ENCODE measurements around the gene ANKRD10.

DNA sequence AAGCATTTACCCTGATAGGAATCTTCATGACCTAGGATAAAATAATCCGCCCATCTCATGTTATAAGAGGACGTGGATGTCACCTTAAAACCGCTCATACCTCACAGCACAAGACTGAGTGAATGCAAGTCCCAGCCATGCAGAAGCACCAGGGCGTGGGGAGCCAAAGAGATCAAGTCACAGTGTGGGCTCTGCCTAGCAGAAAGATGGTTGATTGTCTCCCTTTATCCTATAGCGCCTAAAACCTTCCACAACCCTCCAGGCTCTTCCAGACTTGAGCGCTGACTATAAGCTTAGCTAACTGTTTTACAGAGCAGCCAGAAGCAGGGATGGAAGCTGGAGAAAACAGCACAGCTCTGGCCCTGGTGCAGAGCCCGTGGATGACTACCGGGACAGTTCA is 6.8 kb upstream of the ANKRD10 start:
- no peak for TF ChIP-seq POLR2AphosphoS5 (IDR thresholded peaks at IDR 0.05; ENCODE audit: insufficient read depth, low read depth, low read length)
- TF ChIP-seq CTCF (IDR thresholded peaks at IDR 0.05; ENCODE audit: extremely low read depth in 1 of 2, insufficient read depth in 1 of 2, low read depth in 1 of 2, low read length in 2 of 2) = no peak
- TF ChIP-seq, protein P1, sequence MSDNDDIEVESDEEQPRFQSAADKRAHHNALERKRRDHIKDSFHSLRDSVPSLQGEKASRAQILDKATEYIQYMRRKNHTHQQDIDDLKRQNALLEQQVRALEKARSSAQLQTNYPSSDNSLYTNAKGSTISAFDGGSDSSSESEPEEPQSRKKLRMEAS (IDR thresholded peaks at IDR 0.05; ENCODE audit: insufficient read depth, insufficient read length) = no peak

All from endothelial cell of umbilical vein (primary cell).